Middle frontal gyrus (tissue), 1 donor: ENCODE results near the gene TMEM52B.

Experiments
- DNase-seq: peaks from one replicate; pipeline ENCODE4 v3.0.0-alpha.2; 2015; ENCODE audit warnings: low spot score; ENCODE audit errors: extremely low spot score

The TMEM52B gene

DNA sequence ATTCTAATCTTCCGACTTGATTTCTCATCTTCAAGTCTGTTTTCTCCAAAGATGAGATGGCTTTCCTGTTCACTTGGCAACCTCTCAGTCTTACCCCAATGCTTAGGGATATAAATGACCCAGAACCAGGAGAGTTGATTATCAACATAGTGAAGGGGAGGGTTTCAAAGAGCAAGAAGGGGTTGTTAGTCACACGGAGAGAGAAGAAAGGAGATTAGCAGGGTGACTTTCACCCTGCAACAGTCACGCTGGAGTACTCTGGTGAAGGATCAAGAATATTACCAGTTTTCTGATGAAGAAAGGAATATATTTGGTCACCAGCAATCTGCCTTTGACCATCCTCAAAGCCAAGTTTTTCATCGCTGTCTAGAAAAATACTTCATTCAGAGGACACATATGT lies at the start of gene TMEM52B:
TMEM52B (plus strand) TSS at position 212 of the 400 bp plus-strand sequence. CDS start 543 bp downstream, outside the sequence.
- no peak for DNase-seq

DNA sequence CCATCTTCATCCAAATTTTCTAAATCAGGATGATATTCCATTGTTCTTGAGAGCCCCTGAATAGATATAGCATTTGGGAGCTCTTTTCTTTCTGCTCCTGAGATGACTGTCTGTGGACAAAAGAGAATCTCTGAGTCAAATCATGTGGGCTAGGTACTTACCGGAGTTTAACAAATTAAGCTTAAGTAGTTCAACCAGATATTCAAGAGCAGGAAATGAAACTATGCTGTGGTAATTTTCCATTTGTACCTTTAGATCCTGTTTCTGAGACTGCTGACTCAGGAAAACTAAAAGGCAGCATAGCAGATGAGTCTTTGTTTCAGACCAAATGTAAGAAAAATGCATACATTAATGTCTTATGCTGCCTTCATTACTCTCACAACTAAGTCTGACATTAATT lies 48.8 kb upstream of the TMEM52B start, which contains the start of gene CLEC7A:
CLEC7A (minus strand) TSS at position 158 of the 400 bp plus-strand sequence; CDS start at position 41, 117 bp downstream.
- no peak for DNase-seq

DNA sequence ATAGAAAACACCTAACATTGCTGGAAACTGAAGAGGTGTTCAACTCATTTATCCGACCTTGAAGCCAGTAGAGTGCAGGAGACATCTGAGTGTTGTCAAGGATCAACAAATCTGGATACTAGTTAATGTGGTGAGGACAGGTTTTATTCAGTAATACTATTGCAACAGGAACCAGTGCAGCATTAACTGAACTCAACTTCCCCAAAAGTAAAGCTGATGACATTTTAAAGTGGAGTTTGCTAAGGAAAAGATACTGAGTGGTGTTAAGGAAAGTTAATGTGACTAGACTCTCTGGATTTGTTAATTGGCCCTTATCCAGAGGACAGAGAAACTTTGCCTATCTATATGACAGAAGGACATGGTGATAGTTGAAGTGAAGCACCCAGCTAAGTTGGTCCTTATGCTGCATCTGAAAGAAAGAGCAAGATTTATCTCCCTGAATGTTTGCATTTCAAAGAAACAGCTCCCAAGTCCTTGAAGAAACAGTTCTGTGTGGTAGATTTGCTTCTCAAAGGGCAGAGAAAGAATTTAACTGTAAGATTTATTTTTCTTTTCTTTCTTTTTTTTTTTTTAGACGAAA lies 47.6 kb upstream of the TMEM52B start:
- no peak for DNase-seq

DNA sequence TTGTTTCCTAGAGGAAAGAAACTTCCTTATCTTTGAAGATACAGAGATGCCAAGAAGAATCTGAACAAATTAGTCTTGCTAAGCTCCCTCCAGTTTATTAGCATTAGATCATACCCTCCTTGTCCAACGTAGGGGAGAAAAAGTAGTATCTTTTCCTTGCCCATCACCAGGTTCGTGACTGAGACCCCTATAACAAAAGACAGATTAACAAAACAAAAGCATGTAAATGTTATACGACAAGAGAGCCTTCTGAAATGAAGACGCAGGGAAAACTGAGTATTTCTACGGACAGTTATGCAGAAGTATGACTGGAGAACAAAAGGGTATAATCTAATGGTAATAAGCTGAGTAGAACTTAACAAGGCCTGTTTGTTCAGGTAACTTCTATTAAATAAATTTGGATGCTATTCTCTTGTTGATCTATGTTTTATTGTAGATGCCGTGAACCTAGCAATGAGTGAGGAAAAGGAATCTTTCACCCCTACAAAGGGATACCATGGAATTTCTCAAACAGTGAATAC lies 45.9 kb upstream of the TMEM52B start:
- DNase-seq, result no peak

DNA sequence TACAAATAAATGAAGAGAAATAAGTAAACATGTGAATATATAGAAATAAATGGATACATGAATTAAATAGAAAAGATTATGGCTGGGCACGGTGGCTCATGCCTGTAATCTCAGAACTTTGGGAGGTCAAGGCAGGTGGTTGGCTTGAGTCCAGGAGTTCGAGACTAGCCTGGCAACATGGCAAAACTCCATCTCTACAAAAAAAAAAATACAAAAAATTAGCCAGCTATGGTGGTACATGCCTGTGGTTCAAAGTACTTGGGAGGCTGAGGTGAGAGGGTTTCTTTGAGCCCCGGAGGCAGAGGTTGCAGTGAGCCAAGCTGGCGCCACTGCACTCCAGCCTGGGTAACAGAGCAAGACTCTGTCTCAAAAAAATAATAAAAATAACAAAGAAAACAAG lies 43.7 kb upstream of the TMEM52B start:
- DNase-seq, result no peak

DNA sequence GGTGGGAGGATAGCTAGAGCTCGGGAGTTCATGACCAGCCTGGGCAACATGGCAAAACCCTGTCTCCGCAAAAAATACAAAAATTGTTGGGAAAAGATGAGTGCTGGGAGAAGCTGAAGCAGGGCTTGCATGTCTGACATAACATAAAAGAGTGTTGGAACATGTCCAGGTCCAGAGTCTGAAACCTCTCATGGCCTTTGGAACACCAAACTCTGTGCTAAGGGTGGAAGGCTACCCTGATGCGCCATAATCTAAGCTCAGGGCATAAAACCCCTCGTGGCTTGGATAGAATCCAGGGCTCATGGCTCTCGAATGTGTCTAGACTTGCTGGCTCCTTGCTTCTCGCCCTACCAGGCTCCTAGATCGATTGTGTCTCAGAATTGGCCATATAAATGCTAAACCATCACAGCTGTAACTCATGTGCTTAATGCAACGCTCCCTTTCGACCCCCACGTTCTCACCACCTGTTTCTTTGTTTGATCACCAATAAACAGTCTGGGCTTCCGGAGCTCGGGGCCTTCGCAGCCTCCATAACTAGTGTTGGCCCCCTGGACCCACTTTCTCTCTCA lies 42.1 kb upstream of the TMEM52B start:
- DNase-seq, result no peak

DNA sequence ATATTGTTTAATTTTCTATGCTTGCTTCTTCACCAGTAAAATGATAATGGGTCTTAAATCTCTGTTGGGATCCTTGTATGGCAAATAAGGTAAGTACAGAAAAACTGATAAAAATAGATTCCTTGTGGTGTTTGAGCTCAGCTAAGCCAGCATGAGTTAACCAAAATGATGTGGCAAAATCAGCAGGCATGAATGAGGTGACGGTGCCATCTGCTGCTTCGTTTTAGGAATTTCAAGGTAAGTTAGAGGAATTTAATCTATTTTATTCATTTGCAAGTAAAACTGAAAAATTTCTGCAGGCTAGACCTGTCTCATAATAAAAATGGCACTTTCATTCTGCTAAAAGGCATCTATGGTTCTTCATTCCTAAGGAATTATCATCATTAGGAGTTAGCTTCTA lies 38.8 kb upstream of the TMEM52B start:
- peak; percentile 35 for DNase-seq

DNA sequence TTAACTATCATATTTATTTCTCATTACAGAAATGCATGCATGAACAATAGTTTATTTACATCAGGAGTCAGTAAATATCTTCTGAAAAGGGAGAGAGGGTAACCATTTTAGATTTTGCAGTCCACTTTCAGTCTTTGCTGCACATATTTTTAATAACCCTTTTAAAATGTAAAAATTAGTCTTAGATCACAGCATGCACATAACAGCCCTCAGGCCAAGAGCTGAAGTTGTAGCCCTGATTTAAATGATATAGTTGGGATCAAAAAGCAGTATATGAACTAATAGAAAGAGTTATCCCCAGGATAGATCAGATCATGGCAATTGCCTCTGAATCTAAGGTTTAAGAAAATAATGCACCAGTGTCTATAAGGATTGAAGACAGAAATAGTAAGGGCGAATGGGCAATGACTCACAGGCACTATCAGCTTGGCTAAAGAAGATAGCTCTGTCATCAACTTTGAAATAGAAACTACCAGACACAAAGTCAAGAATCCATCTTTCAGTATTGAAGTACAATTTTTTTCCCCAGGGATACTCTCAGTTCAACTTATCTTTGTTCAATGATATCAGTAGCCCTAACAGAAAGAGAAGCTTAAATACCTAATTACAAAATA lies 35.7 kb upstream of the TMEM52B start:
- no peak for DNase-seq

DNA sequence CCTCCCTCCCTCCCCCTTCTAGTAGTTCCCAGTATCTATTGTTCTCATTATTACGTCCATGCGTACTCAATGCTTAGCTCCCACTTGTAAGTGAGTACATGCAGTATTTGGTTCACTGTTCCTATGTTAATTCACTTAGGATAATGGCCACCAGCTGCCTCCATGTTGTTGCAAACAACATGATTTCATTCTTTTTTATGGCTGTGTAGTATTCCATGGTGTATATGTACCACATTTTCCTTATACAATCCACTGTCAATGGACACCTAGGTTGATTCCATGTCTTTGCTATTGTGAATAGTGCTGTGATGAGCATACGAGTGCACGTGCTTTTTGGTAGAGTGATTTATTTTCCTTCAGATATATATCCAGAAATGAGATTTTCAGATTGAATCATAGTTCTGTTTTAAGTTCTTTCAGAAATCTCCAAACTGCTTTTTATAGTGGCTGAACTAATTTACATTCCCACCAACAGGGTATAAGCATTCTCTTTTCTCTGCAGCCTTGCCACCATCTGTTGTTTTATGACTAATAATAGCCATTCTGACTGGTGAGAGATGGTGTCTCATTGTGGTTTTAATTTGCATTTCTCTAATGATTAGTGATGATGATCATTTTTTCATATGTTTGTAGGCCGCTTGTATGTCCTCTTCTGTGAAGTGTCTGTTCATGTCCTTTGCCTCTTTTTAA lies 31.0 kb upstream of the TMEM52B start:
- no peak for DNase-seq

DNA sequence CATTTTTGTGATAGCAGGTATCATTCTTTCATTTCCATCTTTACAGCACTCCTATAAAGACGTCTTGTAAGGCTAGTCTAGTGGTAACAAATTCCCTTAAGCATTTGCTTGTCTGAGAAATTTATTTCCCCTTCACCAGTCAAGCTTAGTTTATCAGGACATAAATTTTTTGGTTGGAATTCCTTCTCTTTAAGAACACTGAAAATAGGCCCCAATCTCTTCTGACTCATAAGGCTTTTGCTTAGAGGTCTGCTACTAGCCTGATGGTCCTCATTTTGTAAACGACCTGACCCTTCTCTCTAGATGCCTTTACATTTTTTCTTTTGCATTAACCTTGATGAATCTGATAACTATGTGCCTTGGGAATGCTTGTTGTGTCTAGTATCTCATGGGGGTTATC lies 27.2 kb upstream of the TMEM52B start:
- DNase-seq, result no peak

DNA sequence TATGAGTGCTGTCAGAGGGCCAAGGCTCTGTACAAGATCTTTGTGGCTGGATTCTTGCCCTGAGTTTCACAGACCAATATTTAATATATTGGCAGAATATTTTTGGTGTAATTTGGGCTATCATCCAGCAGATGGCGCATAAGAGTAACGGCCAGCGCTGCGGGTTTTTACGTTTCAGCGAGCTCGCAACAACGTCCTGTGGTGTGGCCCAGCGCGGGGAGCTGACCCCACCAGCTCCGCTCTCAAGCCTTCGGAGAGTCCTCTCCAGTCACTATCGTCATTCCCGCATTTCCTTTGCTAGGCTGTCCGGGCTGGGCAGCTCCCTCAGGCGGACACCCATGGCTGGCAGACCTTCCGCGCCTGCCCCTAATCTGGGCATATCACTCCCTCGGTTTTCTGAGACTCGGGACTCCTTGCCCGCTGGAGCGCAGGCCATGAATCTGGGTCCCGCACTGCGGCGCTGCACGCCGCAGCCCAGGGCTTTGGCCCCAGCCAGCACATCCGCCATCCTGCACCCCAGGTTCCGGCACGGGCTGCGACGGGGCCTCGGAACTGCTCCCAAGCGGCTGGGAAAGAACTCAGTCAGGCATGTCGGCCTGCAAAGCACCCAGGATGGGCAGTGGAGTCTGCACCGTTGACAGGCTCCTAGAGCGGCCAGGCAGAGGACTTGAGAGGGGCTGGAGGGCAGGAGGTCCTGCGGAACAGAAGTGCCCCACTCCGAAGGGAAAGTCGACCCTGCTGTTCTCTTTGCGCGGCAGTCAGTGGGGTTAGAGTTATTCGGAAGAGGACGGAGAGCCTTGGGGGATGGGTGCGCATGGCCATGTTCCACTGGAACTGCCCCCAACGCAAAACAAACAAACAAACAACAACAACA lies 25.3 kb upstream of the TMEM52B start:
- DNase-seq, result peak; percentile 45

DNA sequence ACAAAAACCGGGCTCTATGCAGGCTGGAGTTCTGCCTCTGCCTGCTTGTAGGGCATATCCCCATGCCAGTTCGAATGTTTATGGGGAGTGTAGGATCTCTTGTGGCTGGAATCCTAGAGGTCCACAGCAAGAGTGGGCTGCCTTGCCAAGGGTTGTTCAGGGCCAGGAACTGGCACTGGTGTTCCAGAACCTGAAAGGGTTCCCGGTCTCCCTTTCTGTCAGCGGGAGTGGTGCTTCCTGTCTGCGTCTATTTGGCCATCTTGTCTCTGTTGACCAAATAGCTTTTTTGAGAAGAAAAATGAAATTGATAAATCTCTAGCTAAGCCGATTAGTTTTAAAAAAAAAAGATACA lies 24.7 kb upstream of the TMEM52B start:
- DNase-seq, result no peak

DNA sequence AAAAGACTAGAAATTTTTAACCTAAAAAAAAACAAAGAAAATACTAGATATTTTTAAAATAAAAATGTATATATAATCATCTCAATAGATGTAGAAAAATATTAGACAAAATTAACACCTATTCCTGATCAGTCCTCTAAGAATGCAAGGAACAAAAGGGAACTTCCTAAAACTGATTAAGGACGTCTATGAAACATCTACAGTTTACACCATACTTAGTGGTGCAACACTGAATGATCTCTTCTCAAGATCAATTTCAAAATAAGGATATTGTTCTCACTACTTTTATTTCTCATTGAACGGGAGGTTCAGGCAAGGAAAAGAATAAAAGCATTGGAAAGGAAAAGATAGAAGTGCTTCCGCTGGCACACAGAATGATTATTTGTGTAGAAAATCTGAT lies 22.9 kb upstream of the TMEM52B start:
- DNase-seq, result no peak

DNA sequence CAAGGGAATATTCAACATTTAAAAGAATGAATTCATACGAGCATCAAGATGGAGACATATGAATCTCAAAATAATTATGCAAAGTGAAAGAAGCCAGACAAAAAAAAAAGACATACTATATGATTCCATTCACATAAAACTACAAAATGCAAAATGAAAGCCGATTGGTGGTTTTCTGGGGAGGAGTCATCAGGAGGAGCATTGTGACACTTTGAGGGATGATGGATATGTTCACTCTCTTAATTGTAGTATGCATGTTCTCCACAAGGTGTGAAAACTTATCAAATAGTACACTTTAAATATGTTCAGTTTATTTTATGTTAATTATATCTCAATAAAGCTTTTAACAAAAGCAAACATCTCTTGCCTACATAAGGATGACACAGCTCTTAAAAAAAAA lies 20.4 kb upstream of the TMEM52B start:
- DNase-seq, result no peak

DNA sequence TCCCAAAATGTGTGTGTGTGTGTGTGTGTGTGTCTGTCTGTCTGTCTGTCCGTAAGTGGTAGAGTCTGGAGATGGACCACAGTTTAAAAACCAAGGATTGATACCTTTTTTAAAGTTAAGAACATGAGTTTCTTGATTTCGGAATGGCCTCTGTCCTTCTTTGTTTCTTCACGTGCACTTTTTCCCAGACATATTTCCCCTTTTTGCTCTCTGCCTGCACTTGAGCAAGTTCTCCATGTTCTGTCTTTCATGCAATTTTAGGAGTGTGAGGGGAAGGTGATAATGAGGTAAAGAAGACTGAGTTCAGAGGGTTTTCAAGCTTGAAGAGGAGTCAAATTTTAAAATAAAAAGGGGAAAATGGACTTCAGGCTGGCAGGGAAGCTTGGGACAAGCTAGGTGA lies 19.6 kb upstream of the TMEM52B start:
- DNase-seq, result no peak

DNA sequence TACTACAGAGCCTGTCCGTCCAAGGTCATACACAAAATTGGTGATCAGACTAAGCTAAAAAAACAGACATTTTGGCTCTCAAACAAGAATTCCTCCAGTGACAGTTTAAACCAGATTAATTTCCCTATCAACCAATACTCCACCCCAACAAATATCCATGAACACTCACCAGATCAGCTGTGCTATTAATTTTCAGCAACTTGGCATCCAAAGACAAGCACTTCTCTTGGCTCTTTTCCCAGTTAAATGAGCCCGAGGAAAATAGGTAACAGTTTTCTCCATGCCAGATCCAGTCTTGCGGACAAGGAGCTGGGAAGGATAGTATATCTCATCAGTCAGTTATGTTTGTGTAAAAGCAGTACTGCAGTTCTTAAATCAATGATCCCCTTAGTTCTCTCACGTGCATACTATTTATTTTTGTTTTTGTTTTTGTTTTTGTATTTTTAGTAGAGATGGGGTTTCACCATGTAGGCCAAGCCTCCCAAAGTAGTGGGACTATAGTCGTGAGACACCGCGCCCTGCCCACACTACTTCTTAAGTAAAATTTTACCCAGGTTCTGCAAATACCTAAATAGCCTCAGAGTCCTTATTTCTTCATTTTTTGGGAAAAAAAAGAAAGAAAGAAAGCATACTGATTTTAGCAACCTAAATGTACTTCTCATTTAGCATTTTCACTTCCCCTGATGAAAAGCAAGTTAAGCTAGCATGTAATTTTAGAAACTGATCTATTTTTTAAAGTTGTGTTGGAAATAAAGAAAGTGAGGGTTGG lies 18.0 kb upstream of the TMEM52B start:
- DNase-seq, result no peak

DNA sequence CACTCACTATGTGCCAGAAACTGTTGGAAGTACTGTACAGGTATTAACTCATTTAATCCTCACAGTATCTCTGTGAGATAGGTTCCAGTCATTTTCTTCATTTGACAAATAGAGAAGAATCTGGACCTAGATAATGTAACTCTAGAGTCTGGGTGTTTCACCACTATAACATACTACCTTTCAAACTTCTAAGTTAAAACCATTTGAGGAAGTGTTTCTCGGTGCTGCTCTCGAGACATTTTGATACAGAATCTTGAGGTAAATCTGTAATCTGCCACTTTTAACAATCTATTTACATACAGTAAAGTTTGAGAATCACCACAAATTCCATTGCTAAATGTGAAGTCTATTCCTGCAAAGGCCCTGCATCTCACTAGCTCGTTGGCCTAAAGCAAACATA lies 15.7 kb upstream of the TMEM52B start:
- no peak for DNase-seq

DNA sequence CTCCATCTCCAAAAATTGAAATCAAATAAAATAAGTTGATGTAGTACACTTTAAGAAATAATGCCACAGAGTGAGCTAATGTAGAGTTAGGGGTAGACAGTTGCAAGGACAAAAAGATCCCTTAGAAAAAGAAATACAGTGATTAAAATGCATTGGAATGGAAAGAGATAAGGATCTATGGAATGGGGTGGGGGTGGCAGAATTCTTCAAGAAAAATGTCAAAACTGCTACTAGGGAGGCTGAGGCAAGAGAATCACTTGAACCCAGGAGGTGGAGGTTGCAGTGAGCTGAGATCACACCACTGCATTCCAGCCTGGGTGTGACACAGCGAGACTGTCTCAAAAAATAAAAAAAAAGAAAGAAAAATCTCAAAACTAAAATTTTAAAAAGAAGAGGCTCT lies 13.4 kb upstream of the TMEM52B start:
- no peak for DNase-seq

DNA sequence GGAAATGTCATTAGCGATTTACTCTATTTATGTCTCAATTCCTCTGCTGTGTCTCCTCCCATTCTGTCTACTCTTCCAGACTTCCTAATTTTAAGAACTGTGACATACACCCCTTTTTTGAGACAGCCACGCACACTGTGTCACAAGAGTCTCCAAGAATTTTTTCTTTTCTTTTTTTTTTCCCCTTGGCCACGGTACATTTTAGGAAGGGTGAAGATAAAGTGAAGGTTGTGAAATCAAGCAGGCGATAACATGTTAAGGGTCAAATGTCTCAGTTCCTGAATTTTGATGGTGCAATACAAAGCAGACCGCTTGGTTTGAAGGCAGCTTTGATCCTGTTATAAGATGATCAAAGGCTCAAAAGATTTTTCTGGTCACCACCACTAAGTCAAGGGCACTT lies 11.2 kb upstream of the TMEM52B start:
- DNase-seq, result no peak

DNA sequence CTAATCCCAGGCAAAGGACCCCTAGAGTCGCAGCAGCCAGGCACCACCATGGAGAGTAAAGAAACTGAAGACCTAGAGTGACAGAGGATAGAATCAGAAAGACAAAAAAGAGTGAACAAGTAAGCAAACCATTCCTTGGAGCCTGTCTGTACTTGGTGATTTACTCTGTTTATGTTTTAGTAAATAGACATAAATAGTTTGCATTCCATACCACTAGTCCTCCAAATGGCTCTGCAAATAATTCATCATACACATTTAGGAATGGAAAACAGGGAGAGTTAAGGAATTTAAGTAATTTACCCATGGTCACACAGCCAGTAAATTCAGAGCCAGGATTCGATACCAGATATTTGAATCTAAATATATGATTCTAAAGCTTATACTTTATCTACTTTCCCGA lies 9.7 kb upstream of the TMEM52B start:
- DNase-seq, result no peak

DNA sequence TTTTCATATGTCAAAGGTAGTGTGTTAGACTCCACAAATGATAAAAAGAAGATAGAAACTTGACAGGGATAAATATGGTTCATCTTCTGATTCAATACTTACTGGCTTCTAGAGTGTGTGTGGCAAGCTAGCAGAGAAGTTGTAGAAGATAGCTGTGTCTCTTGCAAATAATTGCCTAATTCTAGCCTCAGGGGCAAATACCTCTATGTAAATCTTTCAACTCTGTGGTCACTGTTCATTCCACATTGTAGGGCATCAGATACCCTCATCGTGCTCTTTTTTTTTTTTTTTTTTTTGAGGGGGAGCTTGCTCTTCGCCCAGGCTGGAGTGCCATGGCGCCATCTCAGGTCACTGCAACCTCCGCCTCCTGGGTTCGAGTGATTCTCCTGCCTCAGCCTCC lies 8.6 kb upstream of the TMEM52B start:
- DNase-seq, result no peak
